Stimulated activated naive B cell treated with anti-CD40 and anti-IgM and Interleukin-4, amounts not matched to agents 10 μg/mL and 1 μg/mL and 100 μg/mL, for 72 hours (primary cell): ENCODE results near the gene NDUFAF7.
"Not testable (repeated sequence)": the region's sequence is repeated elsewhere in the genome, so short reads cannot be mapped to it uniquely, and the experiment has no call there.

Experiments
- ATAC-seq, 2 donors: fragments of 150-1000 bp; cut with Tn5 transposase; replicated peaks; 2 replicates each; pipeline ENCODE4 v1.10.0; 2021; ENCODE audit warnings: moderate library complexity in 1 of 2
- DNase-seq: peaks from one replicate; pipeline ENCODE4 v3.0.0; 2021
- H3K27ac Mint-ChIP-seq: one replicate; pipeline ENCODE4 v1.8.0; 2022; ENCODE audit warnings: mild to moderate bottlenecking, mixed read lengths
- H3K27me3 Mint-ChIP-seq, 2 donors: one replicate each; pipeline ENCODE4 v1.8.0; 2022; ENCODE audit warnings: mixed read lengths in 2 of 2
- H3K36me3 Mint-ChIP-seq, 2 donors: one replicate each; pipeline ENCODE4 v1.8.0; 2022; ENCODE audit warnings: mixed read lengths in 2 of 2, mild to moderate bottlenecking in 1 of 2
- H3K4me1 Mint-ChIP-seq, 2 donors: one replicate each; pipeline ENCODE4 v1.8.0; 2022; ENCODE audit warnings: mixed read lengths in 2 of 2, mild to moderate bottlenecking in 1 of 2
- H3K4me3 Mint-ChIP-seq, 2 donors: one replicate each; pipeline ENCODE4 v1.8.0; 2022; ENCODE audit warnings: mild to moderate bottlenecking in 2 of 2, mixed read lengths in 2 of 2, moderate library complexity in 1 of 2
- H3K9me3 Mint-ChIP-seq, 2 donors: one replicate each; pipeline ENCODE4 v1.8.0; 2022; ENCODE audit warnings: mixed read lengths in 2 of 2, mild to moderate bottlenecking in 1 of 2

Gene NDUFAF7

DNA sequence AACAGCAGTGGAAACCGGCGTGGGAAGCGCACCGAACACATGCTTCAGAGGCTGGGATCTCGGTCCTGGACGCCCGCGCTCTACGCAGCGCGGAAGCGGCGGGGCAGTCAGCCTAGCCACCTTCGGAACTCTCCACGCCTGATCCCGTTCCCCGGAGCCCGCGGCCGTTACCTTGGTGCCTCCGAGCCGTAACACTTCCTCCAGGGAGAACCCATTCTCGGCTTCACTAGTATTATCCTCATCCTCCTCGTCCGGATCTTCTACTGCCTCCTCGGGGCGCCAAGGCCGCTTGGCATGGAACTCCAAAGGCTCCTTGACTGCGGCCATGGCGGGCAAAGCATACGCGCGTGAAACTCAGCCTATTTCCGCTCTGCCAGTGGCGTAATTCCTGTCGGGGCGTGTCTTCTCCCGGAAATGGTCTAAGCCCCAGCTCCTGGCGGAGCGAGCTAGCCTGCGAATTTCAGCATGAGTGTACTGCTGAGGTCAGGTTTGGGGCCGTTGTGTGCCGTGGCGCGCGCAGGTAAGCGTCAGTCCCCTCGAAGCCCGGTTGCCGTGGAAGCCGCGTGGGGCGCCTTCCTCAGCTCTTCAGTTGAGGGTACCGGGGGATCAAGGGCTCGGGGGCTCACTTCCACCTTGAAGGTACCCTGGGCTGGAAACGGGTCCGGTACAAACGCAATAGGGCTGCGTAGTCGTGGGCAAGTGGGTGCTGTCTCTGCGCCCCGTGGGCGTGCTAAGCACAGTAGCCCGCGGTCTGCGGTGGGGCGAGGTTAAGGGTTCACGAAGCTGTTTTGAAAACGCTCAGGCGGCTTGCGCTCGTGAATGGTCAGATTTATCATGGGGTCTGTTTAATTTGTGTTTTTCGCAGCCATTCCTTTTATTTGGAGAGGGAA is at the start of gene NDUFAF7, which contains the start of gene CEBPZ:
Gene NDUFAF7, plus strand, starts transcription at position 418 of the 890 bp plus-strand sequence. Its CDS starts 48 bp downstream, at position 466.
Gene CEBPZ, minus strand, starts transcription at position 356 of the 890 bp plus-strand sequence. Its CDS starts 29 bp downstream, at position 327.
- H3K4me3 Mint-ChIP-seq, result no peak within 1 kb of the TSS
- peaks cover 18 to 32% of the 10 kb centered on the region in 2 donors for H3K4me1 Mint-ChIP-seq
- peaks cover 20 to 26% of the 10 kb centered on the region in 2 donors for H3K36me3 Mint-ChIP-seq
- H3K9me3 Mint-ChIP-seq, result no peaks in the 10 kb centered on the region
- ATAC-seq, result peak; percentile 95
- no peak within 1 kb of the TSS for H3K27ac Mint-ChIP-seq
- H3K27me3 Mint-ChIP-seq, result no peaks in the 10 kb centered on the region
- peak; percentile 89 for DNase-seq

GRCh38 chr2:37181726-37182684 is 49.5 kb upstream of the NDUFAF7 start:
- Mint-ChIP-seq H3K36me3 (no peaks in the 10 kb centered on the region), H3K4me1 (peaks cover 0 to 4% of the 10 kb centered on the region in 2 donors), H3K9me3 (no peaks in the 10 kb centered on the region), H3K4me3 (no peak overlapping the region), H3K27ac (no peak overlapping the region), H3K27me3 (peaks cover 3 to 25% of the 10 kb centered on the region in 2 donors)
- ATAC-seq (no peak), DNase-seq (no peak)

DNA sequence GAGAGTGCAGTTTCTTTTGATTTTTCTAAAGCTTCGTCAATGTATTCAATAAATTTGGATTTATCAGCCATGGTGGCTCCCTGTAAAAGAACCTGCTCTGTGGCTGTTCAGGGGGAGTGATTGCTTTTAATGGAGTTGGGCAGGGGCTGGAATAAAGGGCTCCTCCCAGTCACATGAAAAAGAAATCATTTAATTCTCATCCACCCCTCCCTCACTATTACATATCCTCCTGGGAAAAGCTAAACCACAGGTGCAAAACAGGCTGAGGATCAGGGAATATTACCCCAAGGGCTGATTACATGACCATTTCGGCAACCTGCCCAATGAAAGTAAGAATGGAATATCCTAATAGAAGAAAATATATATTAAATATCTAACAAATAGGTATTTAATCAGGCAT is 42.9 kb upstream of the NDUFAF7 start, which contains the start of gene SULT6B1:
Gene SULT6B1, minus strand, starts transcription at position 101 of the 400 bp plus-strand sequence. Its CDS starts 30 bp downstream, at position 71.
- H3K36me3 Mint-ChIP-seq, result peaks cover 0 to 1% of the 10 kb centered on the region in 2 donors
- H3K4me3 Mint-ChIP-seq, result no peak within 1 kb of the TSS
- ATAC-seq (no peak), DNase-seq (no peak)
- peaks cover 0 to 7% of the 10 kb centered on the region in 2 donors for H3K27me3 Mint-ChIP-seq
- no peak within 1 kb of the TSS for H3K27ac Mint-ChIP-seq
- H3K9me3 Mint-ChIP-seq, result no peaks in the 10 kb centered on the region
- H3K4me1 Mint-ChIP-seq, result no peaks in the 10 kb centered on the region

DNA sequence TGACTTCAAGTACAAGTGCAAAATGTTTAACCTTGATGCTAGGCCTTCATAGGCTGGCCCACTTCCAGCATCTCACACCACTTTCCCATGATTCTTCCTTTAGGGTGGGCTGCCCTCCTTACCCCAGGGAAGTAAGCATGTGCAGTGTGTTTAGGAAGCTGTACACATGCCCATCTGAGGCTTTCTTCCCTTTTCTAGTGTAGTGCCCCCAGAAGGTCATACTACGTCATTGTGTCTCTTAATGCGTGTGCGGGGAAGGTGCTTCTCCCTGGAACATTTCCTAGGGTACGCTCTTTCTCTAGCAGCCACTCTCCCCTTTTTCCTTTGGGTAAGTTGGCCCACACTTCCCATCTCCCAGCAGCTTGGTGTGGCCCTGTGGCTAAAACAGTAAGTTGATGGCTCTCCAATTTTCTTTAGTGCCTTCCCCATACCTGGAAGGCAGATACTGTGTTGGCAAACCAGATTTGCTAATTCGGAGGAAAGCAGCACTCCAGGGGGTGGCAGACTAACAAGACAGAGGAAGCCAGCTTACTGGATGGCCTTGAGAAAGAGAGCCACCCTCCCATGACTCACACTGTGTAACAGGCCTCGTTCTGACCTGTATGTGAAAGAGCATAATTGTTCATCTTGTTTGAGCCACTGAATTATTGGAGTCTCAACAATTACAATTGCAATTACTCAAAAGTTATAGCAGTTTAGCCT is 41.9 kb upstream of the NDUFAF7 start:
- DNase-seq (no peak), ATAC-seq (no peak)
- Mint-ChIP-seq H3K4me1 (no peaks in the 10 kb centered on the region), H3K36me3 (peaks cover 0 to 1% of the 10 kb centered on the region in 2 donors), H3K27me3 (peaks cover 0 to 4% of the 10 kb centered on the region in 2 donors), H3K9me3 (no peaks in the 10 kb centered on the region), H3K4me3 (no peak overlapping the region), H3K27ac (no peak overlapping the region)

DNA sequence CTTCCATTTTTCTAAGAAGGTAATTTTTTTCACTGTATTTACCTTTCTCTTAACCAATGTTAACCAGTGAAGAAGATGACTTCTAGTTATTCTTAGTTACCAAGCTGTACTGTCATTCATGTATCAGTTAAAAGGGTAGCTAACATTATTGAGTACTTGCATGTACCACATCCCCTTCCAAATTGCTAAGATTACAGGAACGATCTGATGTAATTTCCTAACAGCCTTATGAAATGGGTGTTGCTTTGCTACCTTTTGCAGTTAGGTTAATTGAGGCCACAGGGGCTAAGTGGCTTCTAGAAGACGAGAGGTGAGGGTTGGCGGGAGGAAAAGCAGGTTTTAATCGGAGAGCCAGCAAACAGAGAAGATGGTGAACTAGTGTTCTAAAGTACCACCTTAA is 41.2 kb upstream of the NDUFAF7 start:
- no peaks in the 10 kb centered on the region for H3K27me3 Mint-ChIP-seq
- peaks cover 0 to 1% of the 10 kb centered on the region in 2 donors for H3K36me3 Mint-ChIP-seq
- DNase-seq (no peak), ATAC-seq (no peak)
- H3K4me1 Mint-ChIP-seq, result no peaks in the 10 kb centered on the region
- no peak overlapping the region for H3K27ac Mint-ChIP-seq
- no peaks in the 10 kb centered on the region for H3K9me3 Mint-ChIP-seq
- no peak overlapping the region for H3K4me3 Mint-ChIP-seq

DNA sequence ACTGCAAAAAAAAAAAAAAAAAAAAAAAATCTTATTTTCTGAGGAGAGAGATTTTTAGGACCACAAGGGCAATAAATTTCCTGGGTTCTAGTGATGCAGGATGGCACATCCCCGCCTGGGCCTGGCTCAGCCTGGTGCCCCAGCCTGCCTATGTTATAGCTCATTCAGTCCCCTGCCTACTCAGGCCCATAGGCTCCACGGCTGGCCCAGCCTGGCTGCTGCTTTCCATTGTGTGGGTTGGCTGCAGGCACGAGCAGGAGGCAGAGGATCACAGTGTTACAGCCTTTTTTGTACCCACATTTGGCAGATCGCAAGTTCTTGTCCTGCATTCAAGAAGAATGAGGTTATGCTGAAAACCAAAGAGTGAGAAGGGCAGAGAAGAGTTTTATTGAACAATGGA is 40.2 kb upstream of the NDUFAF7 start:
- H3K4me1 Mint-ChIP-seq, result no peaks in the 10 kb centered on the region
- H3K27ac Mint-ChIP-seq, result no peak overlapping the region
- H3K4me3 Mint-ChIP-seq, result no peak overlapping the region

DNA sequence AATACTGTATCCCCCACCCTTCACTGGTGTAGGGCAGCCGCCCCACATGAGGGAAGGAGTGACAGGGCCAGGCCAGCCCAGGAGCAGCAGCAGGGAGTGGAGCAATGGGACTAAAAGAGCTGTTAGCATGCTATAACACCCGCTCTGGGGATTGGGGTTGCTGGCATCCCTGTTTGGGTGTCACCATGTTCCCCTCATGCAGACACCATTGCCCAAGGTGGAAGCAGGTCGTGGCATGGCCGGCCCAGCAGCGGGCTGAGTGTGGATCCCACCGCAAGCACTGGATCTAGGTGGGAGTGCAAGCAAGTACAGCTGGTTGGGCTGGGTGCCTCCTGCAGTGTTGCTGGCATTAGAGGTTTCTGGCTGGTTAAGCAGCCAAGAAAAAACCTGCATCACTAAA is 39.7 kb upstream of the NDUFAF7 start:
- H3K9me3 Mint-ChIP-seq, result no peaks in the 10 kb centered on the region
- no peak overlapping the region for H3K4me3 Mint-ChIP-seq
- H3K36me3 Mint-ChIP-seq, result peaks cover 4% of the 10 kb centered on the region in 2 donors
- ATAC-seq, result no peak
- H3K27me3 Mint-ChIP-seq, result no peaks in the 10 kb centered on the region
- H3K4me1 Mint-ChIP-seq, result no peaks in the 10 kb centered on the region
- no peak overlapping the region for H3K27ac Mint-ChIP-seq
- no peak for DNase-seq

More for the DNA sequence above, 40.2 kb upstream of the NDUFAF7 start:
- H3K9me3 Mint-ChIP-seq, result no peaks in the 10 kb centered on the region
- peaks cover 1 to 2% of the 10 kb centered on the region in 2 donors for H3K36me3 Mint-ChIP-seq
- DNase-seq, result no peak
- no peaks in the 10 kb centered on the region for H3K27me3 Mint-ChIP-seq
- ATAC-seq, result no peak

DNA sequence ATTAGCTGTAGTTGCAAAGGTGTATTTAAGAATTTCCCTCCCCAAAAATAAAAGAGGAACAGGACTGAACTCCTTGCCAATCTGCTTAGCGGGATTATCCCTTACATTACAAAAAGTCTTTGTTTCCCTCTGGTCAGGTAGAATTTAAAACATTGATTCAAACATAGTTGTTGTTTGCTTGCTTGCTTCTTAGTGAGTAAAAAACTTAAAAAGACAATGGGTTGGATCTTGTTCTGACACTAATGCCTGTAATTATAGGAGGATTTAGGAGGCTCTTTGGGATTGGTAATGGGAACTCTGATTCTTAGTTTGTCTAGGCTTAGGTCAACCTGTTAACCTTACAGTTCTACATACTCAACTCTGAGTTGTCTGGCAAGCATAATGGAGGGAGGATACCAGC is 38.9 kb upstream of the NDUFAF7 start:
- Mint-ChIP-seq H3K36me3 (peaks cover 4% of the 10 kb centered on the region in 2 donors), H3K27ac (no peak overlapping the region), H3K4me3 (no peak overlapping the region), H3K9me3 (no peaks in the 10 kb centered on the region), H3K4me1 (peaks cover 3 to 7% of the 10 kb centered on the region in 2 donors), H3K27me3 (no peaks in the 10 kb centered on the region)
- no peak for ATAC-seq
- no peak for DNase-seq

GRCh38 chr2:37195862-37196319 is 35.6 kb upstream of the NDUFAF7 start:
- ATAC-seq, result peak in 1 of 2 donors; percentile 4
- Mint-ChIP-seq H3K27ac (peak overlapping the region; percentile 96), H3K4me1 (peaks cover 8 to 20% of the 10 kb centered on the region in 2 donors), H3K36me3 (peaks cover 7 to 10% of the 10 kb centered on the region in 2 donors), H3K4me3 (peak overlapping the region; percentile 90 to 96)
- H3K9me3 Mint-ChIP-seq, DNase-seq, H3K27me3 Mint-ChIP-seq: not testable (repeated sequence)

DNA sequence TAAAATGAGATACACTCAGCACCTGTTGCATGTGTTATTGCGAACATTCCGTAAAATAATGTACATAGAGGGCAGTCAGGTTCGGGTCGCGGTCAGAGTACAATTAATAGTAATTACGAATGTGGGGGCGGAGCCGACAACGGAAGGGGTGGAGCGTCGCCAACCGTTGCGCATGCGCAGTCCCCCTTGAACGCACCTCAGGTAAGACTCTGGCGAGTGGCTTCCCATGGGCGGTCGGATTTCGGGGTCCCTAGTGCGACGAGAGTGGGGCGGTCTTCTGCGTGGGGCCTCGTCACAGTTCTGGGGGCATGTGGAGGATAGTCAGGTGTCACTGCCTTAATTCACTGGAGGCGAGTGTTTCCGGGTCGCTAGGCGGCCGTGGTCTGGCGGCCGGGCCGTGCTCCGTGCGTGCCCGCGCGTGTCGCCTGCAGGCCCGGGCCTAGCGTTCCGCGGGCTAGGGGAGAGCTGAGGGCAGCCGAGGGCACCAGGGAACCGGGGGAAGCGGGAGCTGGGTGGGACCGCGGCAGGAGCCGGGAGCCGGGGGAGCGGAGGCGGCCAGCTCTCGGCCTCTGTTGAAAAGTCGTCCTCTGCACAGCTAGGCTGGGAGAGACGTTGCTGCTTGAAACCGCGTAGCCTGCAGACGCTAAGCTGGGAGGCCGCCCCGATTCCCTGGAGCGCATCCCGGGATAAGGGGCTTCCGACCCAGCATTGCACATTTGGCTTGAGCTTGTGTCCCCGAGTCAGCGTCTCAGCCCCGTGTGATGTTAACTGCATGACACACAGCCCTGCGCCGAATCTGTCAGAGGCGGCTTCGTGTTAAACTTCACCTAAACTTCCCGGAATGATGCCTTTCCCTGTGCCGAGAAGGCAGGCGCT is 34.9 kb upstream of the NDUFAF7 start, which contains the start of gene CEBPZOS:
Gene CEBPZOS, plus strand, starts transcription at position 177 of the 876 bp plus-strand sequence. CDS start 3,209 bp downstream, outside the sequence.
- ATAC-seq, result peak; percentile 83 to 90
- no peaks in the 10 kb centered on the region for H3K27me3 Mint-ChIP-seq
- H3K36me3 Mint-ChIP-seq, result peaks cover 7 to 10% of the 10 kb centered on the region in 2 donors
- H3K9me3 Mint-ChIP-seq, result no peaks in the 10 kb centered on the region
- peak; percentile 83 for DNase-seq
- peaks cover 8 to 20% of the 10 kb centered on the region in 2 donors for H3K4me1 Mint-ChIP-seq
- peak within 1 kb of the TSS; percentile 90 to 96 for H3K4me3 Mint-ChIP-seq
- H3K27ac Mint-ChIP-seq, result peak within 1 kb of the TSS; percentile 96

DNA sequence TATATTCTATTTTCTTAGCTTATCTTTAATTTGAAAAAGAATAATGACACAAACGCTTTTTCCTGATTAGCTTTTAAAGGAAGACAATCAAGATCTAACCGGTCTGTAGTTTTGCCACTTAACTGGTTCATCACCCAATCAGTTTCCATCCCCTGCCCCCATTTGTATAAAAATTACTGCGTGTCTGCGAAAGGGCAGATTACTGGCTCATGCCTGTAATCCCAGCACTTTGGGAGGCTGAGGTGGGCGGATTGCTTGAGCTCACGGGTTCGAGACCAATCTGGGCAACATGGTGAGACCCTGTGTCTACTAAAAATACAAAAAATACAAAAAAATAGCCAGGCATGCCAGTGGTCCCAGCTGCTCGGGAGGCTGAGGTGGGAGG is 32.8 kb upstream of the NDUFAF7 start:
- DNase-seq (no peak), ATAC-seq (no peak)
- peaks cover 9 to 27% of the 10 kb centered on the region in 2 donors for H3K4me1 Mint-ChIP-seq
- H3K27me3 Mint-ChIP-seq, result no peaks in the 10 kb centered on the region
- peak overlapping the region; percentile 37 for H3K27ac Mint-ChIP-seq
- H3K36me3 Mint-ChIP-seq, result peaks cover 18 to 22% of the 10 kb centered on the region in 2 donors
- no peak overlapping the region for H3K4me3 Mint-ChIP-seq
- peaks cover 2% of the 10 kb centered on the region in 2 donors for H3K9me3 Mint-ChIP-seq

GRCh38 chr2:37201208-37201607 is 30.2 kb upstream of the NDUFAF7 start:
- H3K4me3 Mint-ChIP-seq, result no peak overlapping the region
- peaks cover 36 to 45% of the 10 kb centered on the region in 2 donors for H3K36me3 Mint-ChIP-seq
- H3K4me1 Mint-ChIP-seq, result peaks cover 15 to 32% of the 10 kb centered on the region in 2 donors
- H3K27me3 Mint-ChIP-seq, result no peaks in the 10 kb centered on the region
- no peak for ATAC-seq
- H3K27ac Mint-ChIP-seq, result no peak overlapping the region
- no peak for DNase-seq
- peaks cover 4% of the 10 kb centered on the region in 2 donors for H3K9me3 Mint-ChIP-seq
